ENCODE measurements around the gene ZIC1.
A peak's percentile ranks its signal among the peaks of the same experiment; 100 is the strongest.

ZIC1 gene

GRCh38 chr3:147397155-147397874 is 11.8 kb upstream of the ZIC1 start:
- DNase-seq: no peak

- no peak for DNase-seq
These were observed 11.0 kb upstream of the ZIC1 start for GRCh38 chr3:147397875-147398812.

GRCh38 chr3:147398813-147399534 is 10.2 kb upstream of the ZIC1 start:
- no peak for DNase-seq

- no peak for DNase-seq
These were observed 9.1 kb upstream of the ZIC1 start for GRCh38 chr3:147400111-147400510.

- DNase-seq: no peak
These were observed 8.2 kb upstream of the ZIC1 start for GRCh38 chr3:147400999-147401398.

GRCh38 chr3:147401421-147401820 is 7.7 kb upstream of the ZIC1 start:
- DNase-seq: no peak

GRCh38 chr3:147402159-147402558 is 7.0 kb upstream of the ZIC1 start:
- no peak for DNase-seq

GRCh38 chr3:147403511-147403910 is 5.7 kb upstream of the ZIC1 start:
- DNase-seq: no peak

- no peak for DNase-seq
These were observed 5.0 kb upstream of the ZIC1 start for GRCh38 chr3:147404000-147404799.

GRCh38 chr3:147404800-147405230 is 4.3 kb upstream of the ZIC1 start:
- DNase-seq: no peak

- no peak for DNase-seq
These were observed 3.7 kb upstream of the ZIC1 start for GRCh38 chr3:147405231-147406027.

GRCh38 chr3:147406028-147406931 is 2.9 kb upstream of the ZIC1 start, which contains the start of gene ZIC4:
TSS of gene ZIC4 (minus strand) at chr3:147406543. CDS start at chr3:147402797, 3,746 bp downstream.
- no peak for DNase-seq

- no peak for DNase-seq
These were observed 2.1 kb upstream of the ZIC1 start for GRCh38 chr3:147407114-147407497.

- no peak for DNase-seq
These were observed 1.5 kb upstream of the ZIC1 start for GRCh38 chr3:147407498-147408187.

GRCh38 chr3:147408188-147409100 is 721 bp upstream of the ZIC1 start:
- DNase-seq: no peak

- DNase-seq: no peak
These were observed 956 bp downstream of the ZIC1 start for GRCh38 chr3:147410116-147410525.

GRCh38 chr3:147410526-147411237 is 1.5 kb downstream of the ZIC1 start:
- peak; percentile 60 for DNase-seq

- peak; percentile 16 for DNase-seq
These were observed 2.2 kb downstream of the ZIC1 start for GRCh38 chr3:147411238-147411814.
